Kidney (tissue), 14 donors: Measurements from ENCODE around the gene COBL. TPM values are rescaled to one million over a fixed set of nuclear protein-coding genes. Genes with fewer than 3 reads are reported as not detected.

ENCODE experiments used
- DNase-seq, 5 donors: peaks; one replicate each; pipeline ENCODE4 v3.0.0-alpha.2; 2013 to 2020
- FAIRE-seq: peaks from 2 replicates; lab custom pipeline; 2012; peaks lifted over from hg19 to GRCh38; lab: Jason Lieb, UNC
- H3K27ac ChIP-seq, 2 donors: one replicate each; pipeline ENCODE4 v1.7.0; 2013; ENCODE audit warnings: low read depth in 2 of 2, low read length in 2 of 2, inconsistent platforms in 1 of 2
- H3K27me3 ChIP-seq: one replicate; pipeline ENCODE4 v1.7.1; 2013; ENCODE audit warnings: low read length, inconsistent platforms; ENCODE audit not compliant: control insufficient read depth, insufficient read depth
- H3K36me3 ChIP-seq, 3 donors: one replicate each; pipeline versions ENCODE4 v1.7.0 to v1.7.1; 2013; ENCODE audit warnings: low read length in 3 of 3, control low read depth in 1 of 3, inconsistent platforms in 1 of 3; ENCODE audit not compliant: insufficient read depth in 3 of 3, control insufficient read depth in 2 of 3
- H3K4me1 ChIP-seq, 3 donors: one replicate each; pipeline versions ENCODE4 v1.7.0 to v1.7.1; 2013; ENCODE audit warnings: low read length in 3 of 3, inconsistent platforms in 1 of 3, low read depth in 1 of 3; ENCODE audit not compliant: control insufficient read depth in 2 of 3, insufficient read depth in 2 of 3
- H3K4me3 ChIP-seq, 3 donors: one replicate each; pipeline versions ENCODE4 v1.7.0 to v1.8.1; 2013; ENCODE audit warnings: low read length in 3 of 3, control low read depth in 1 of 3, inconsistent platforms in 1 of 3
- H3K9ac ChIP-seq, 3 donors: one replicate each; pipeline versions ENCODE4 v1.7.0 to v1.7.1; 2013; ENCODE audit warnings: low read length in 3 of 3, control low read depth in 1 of 3, inconsistent platforms in 1 of 3
- H3K9me3 ChIP-seq, 3 donors: one replicate each; pipeline versions ENCODE4 v1.7.0 to v1.7.1; 2013; ENCODE audit warnings: low read length in 3 of 3, control low read depth in 1 of 3, inconsistent platforms in 1 of 3; ENCODE audit not compliant: control insufficient read depth in 2 of 3, insufficient read depth in 1 of 3
- intact Hi-C: fragments of 100-400 bp; cut with DNase I; formaldehyde crosslinking; loops from one replicate; pipeline ENCODE4 v1.11.1; 2022
- polyA plus RNA-seq: library from polyadenylated mRNA; stranded (reverse); fragments of 350-450 nt; fragmentation: Illumina TruSeq; extraction: RNeasy Lipid Tissue Mini Kit (QIAGEN cat#74804); gene quantifications from one replicate; pipeline ENCODE4 v1.2.3, GENCODE V29; 2014; ENCODE audit warnings: low read depth, low replicate concordance; ENCODE audit not compliant: insufficient read depth
- total RNA-seq: library from RNA; stranded (reverse); fragmentation: NEBNext Ultra II Directional; extraction: Animal tissue kit (Norgen Biotek cat#: 25700); gene quantifications from one replicate; pipeline ENCODE4 v1.2.1, GENCODE V29; 2021
- TF ChIP-seq, protein P1 (sequence below): IDR thresholded peaks from 3 replicates; pipeline ENCODE4 v1.5.1; 2012; ENCODE audit warnings: mild to moderate bottlenecking, moderate library complexity, borderline replicate concordance; ENCODE audit not compliant: insufficient read depth; ENCODE audit errors: extremely low read depth
- donor health status: control.
- donor health status: control.
- donor health status: control.
- donor health status: control.
- donor health status: control.
- donor health status: DM: yes; HTN: yes; CAD: no.
- donor health status: Normal renal cell carcinoma (clear cell type).

COBL gene
- total and polyA plus RNA-seq, 2 donors from 2014 or later: 9.8 to 42.7 TPM

DNA sequence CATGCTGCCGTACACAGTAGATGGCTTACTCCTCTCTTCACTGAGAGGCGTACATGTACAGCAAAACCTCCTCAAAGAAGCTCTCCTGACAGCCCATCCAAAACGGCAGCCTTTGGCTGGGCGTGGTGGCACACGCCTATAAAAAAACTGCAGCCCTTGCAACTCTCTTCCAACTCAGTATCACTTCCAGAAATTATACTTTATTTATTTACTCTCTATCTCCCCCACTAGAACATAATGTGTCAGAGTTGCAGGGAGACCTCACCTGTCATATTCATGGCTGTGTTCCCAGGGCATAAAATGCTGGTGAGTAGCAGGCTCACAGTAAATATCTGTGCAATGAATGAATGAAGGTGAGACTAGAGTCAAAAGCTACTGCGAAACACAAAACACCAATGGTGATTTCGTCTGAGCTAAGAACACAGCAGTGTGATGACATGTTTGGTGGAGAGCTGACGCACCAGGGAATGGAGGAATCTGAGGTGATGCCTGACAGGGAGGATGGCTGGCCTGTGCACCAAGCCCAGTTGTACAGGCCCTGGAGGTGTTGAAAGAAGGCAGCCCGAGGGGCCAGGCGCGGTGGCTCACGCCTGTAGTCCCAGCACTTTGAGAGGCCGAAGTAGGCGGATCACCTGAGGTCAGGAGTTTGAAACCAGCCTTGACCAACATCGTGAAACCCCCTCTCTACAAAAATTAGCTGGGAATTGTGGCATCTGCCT, 55.3 kb downstream of the COBL start:
- DNase-seq (no peak), FAIRE-seq (no peak)
- no peaks in the 10 kb centered on the region for H3K36me3 ChIP-seq
- TF ChIP-seq, protein P1, sequence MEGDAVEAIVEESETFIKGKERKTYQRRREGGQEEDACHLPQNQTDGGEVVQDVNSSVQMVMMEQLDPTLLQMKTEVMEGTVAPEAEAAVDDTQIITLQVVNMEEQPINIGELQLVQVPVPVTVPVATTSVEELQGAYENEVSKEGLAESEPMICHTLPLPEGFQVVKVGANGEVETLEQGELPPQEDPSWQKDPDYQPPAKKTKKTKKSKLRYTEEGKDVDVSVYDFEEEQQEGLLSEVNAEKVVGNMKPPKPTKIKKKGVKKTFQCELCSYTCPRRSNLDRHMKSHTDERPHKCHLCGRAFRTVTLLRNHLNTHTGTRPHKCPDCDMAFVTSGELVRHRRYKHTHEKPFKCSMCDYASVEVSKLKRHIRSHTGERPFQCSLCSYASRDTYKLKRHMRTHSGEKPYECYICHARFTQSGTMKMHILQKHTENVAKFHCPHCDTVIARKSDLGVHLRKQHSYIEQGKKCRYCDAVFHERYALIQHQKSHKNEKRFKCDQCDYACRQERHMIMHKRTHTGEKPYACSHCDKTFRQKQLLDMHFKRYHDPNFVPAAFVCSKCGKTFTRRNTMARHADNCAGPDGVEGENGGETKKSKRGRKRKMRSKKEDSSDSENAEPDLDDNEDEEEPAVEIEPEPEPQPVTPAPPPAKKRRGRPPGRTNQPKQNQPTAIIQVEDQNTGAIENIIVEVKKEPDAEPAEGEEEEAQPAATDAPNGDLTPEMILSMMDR: no peak
- intact Hi-C loops: no loop called here
- H3K4me1 ChIP-seq: peaks cover 0 to 8% (median 4%) of the 10 kb centered on the region in 3 donors
- no peak overlapping the region for H3K9ac ChIP-seq
- no peaks in the 10 kb centered on the region for H3K27me3 ChIP-seq
- no peak overlapping the region for H3K27ac ChIP-seq
- H3K4me3 ChIP-seq: no peak overlapping the region
- H3K9me3 ChIP-seq: no peaks in the 10 kb centered on the region

DNA sequence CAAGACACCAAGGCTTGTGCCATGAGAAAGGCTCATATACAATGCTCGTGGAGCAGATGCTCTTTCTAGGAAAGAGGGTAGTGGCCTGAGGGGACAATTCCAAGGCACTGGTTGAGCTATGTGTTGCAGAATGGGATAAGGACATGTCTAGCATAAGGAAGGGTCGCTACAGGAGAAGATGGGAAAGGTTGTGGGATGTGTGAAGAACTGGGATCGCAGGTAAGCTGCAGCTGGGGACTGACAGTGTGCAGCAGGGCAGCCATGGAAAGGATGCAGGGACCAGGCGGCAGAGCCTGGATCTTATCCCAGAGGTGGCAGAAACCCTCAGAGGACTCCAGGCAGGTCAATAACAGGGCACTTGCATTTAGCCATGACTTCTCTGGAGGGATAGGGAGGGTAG, 56.1 kb downstream of the COBL start:
- TF ChIP-seq, protein P1: no peak
- intact Hi-C loops: no loop called here
- DNase-seq: no peak
- H3K27me3 ChIP-seq: no peaks in the 10 kb centered on the region
- FAIRE-seq: no peak
- H3K27ac ChIP-seq: no peak overlapping the region
- H3K36me3 ChIP-seq: no peaks in the 10 kb centered on the region
- H3K9ac ChIP-seq: no peak overlapping the region
- peaks cover 0 to 8% (median 4%) of the 10 kb centered on the region in 3 donors for H3K4me1 ChIP-seq
- no peaks in the 10 kb centered on the region for H3K9me3 ChIP-seq
- no peak overlapping the region for H3K4me3 ChIP-seq

DNA sequence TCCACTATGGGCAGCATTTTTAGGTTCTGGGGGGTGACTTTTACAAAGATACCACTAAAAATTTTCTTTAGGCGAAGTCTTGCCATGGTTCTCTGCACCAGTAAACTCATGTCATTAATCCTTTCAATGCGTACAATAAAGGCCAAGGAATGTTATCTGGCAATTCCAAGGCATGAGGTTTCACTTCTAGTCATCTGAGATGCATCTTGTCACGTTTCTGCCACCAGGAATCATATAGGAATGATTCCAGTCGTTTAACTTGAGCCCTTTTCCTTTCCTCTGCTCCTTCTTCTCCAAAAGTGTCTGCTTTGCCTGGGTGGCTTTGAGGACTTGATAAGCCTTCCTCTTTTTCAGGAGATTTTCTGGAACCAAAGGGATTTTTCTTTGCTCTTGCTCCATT, 56.8 kb downstream of the COBL start:
- intact Hi-C loops: no loop called here
- TF ChIP-seq, protein P1: no peak
- Histone ChIP-seq H3K4me3 (no peak overlapping the region), H3K27me3 (no peaks in the 10 kb centered on the region), H3K9me3 (no peaks in the 10 kb centered on the region), H3K27ac (no peak overlapping the region), H3K9ac (no peak overlapping the region), H3K4me1 (peaks cover 0 to 8% (median under 1%) of the 10 kb centered on the region in 3 donors), H3K36me3 (no peaks in the 10 kb centered on the region)
- FAIRE-seq: no peak
- no peak for DNase-seq
